GM23338 (cell line): ENCODE measurements around the gene ASB15. TPM values are rescaled to one million over a fixed set of nuclear protein-coding genes. Genes with fewer than 3 reads are reported as not detected.

Experiments used
- ATAC-seq: fragments of 200-7000 bp; cut with Tn5 transposase; 3 replicates; pipeline ENCODE4 v1.9.1; 2020
- DNase-seq: peaks from one replicate; pipeline ENCODE4 v3.0.0-alpha.2; 2015; ENCODE audit warnings: low spot score
- H2AFZ ChIP-seq: fragments of 200-600 bp; sonication (generic); 2 replicates; pipeline ENCODE4 v1.8.0; 2016; ENCODE audit warnings: antibody characterized with exemption, mild to moderate bottlenecking, moderate library complexity
- H3F3A ChIP-seq: fragments of 200-600 bp; sonication (generic); replicated peaks from 2 replicates; pipeline ENCODE4 v1.8.0; 2017; ENCODE audit warnings: antibody characterized with exemption, mixed run types, low read depth
- H3K27ac ChIP-seq: fragments of 200-600 bp; sonication (generic); 2 replicates; pipeline ENCODE4 v1.6.1; 2016; ENCODE audit warnings: low read depth
- H3K27me3 ChIP-seq: fragments of 200-600 bp; sonication (generic); 2 replicates; pipeline ENCODE4 v1.8.0; 2016; ENCODE audit warnings: mild to moderate bottlenecking, mixed run types, moderate library complexity; ENCODE audit not compliant: insufficient read depth
- H3K36me3 ChIP-seq: fragments of 200-600 bp; sonication (generic); 2 replicates; pipeline ENCODE4 v1.8.0; 2016; ENCODE audit warnings: mild to moderate bottlenecking; ENCODE audit not compliant: insufficient read depth
- H3K4me1 ChIP-seq: fragments of 200-600 bp; sonication (generic); 2 replicates; pipeline ENCODE4 v1.8.0; 2016; ENCODE audit warnings: mild to moderate bottlenecking, moderate library complexity; ENCODE audit not compliant: insufficient read depth
- H3K4me2 ChIP-seq: fragments of 200-600 bp; sonication (generic); 2 replicates; pipeline ENCODE4 v1.7.1; 2017; ENCODE audit warnings: mixed run types
- H3K4me3 ChIP-seq: fragments of 200-600 bp; sonication (generic); 2 replicates; pipeline ENCODE4 v1.6.1; 2016; ENCODE audit warnings: mixed run types
- H3K79me2 ChIP-seq: fragments of 200-600 bp; sonication (generic); replicated peaks from 2 replicates; pipeline ENCODE4 v1.8.0; 2017; ENCODE audit warnings: mild to moderate bottlenecking; ENCODE audit not compliant: insufficient read depth
- H3K9me2 ChIP-seq: fragments of 200-600 bp; sonication (generic); 2 replicates; pipeline ENCODE4 v1.8.0; 2017; ENCODE audit not compliant: insufficient read depth
- H4K20me1 ChIP-seq: fragments of 200-600 bp; sonication (generic); replicated peaks from 2 replicates; pipeline ENCODE4 v1.8.0; 2017; ENCODE audit warnings: mild to moderate bottlenecking; ENCODE audit not compliant: insufficient read depth
- H3K27ac Mint-ChIP-seq: 2 replicates; pipeline ENCODE4 v1.8.0; 2020; ENCODE audit warnings: inconsistent platforms, mild to moderate bottlenecking, moderate library complexity, mixed read lengths
- H3K27me3 Mint-ChIP-seq: 3 replicates; pipeline ENCODE4 v1.8.0; 2022; ENCODE audit warnings: low read depth, mild to moderate bottlenecking, moderate library complexity, mixed read lengths, inconsistent platforms; ENCODE audit not compliant: insufficient read depth, poor library complexity
- H3K36me3 Mint-ChIP-seq: 3 replicates; pipeline ENCODE4 v1.8.0; 2021; ENCODE audit warnings: low read depth, mild to moderate bottlenecking, inconsistent platforms, moderate library complexity, mixed read lengths
- H3K4me1 Mint-ChIP-seq: 3 replicates; pipeline ENCODE4 v1.8.0; 2020; ENCODE audit warnings: mild to moderate bottlenecking, inconsistent platforms, mixed read lengths
- H3K4me3 Mint-ChIP-seq: 3 replicates; pipeline ENCODE4 v1.8.0; 2021; ENCODE audit warnings: moderate library complexity, mild to moderate bottlenecking, inconsistent platforms, mixed read lengths
- H3K9me3 Mint-ChIP-seq: 3 replicates; pipeline ENCODE4 v1.8.0; 2020; ENCODE audit warnings: moderate library complexity, mild to moderate bottlenecking, inconsistent platforms, mixed read lengths
- EZH2 ChIP-seq: fragments of 200-600 bp; sonication (generic); IDR thresholded peaks from one replicate; pipeline ENCODE4 v1.8.0; 2017; ENCODE audit warnings: antibody characterized with exemption, mild to moderate bottlenecking, low read depth; ENCODE audit not compliant: unreplicated experiment
- EZH2phosphoT487 ChIP-seq: fragments of 200-600 bp; sonication (generic); IDR thresholded peaks from one replicate; pipeline ENCODE4 v1.8.1; 2018; ENCODE audit warnings: antibody characterized with exemption; ENCODE audit not compliant: unreplicated experiment
- JUNB ChIP-seq: IDR thresholded peaks from one replicate; pipeline ENCODE4 v1.6.1; 2016; ENCODE audit warnings: antibody characterized with exemption; ENCODE audit not compliant: unreplicated experiment
- NANOG ChIP-seq: IDR thresholded peaks from 2 replicates; pipeline ENCODE4 v1.6.1; 2016; ENCODE audit warnings: antibody characterized with exemption, borderline replicate concordance
- POLR2AphosphoS5 ChIP-seq: IDR thresholded peaks from 2 replicates; pipeline ENCODE4 v1.6.1; 2016; ENCODE audit warnings: antibody characterized with exemption, low read depth
- ZNF114 ChIP-seq: fragments of 250-450 bp; sonication (Bioruptor Pico); IDR thresholded peaks from 2 replicates; pipeline ENCODE4 v1.5.0; 2020; ENCODE audit warnings: mild to moderate bottlenecking, moderate library complexity
- ZNF331 ChIP-seq: fragments of 250-450 bp; sonication (Bioruptor Pico); IDR thresholded peaks from 2 replicates; pipeline ENCODE4 v1.5.0; 2020; ENCODE audit warnings: low read depth, mild to moderate bottlenecking, moderate library complexity
- polyA plus RNA-seq: library from polyadenylated mRNA; unstranded; fragments of >200 nt; fragmentation: Nextera tagmentation; extraction: Ambion mirVana; gene quantifications from 2 replicates; pipeline ENCODE4 v1.2.1, GENCODE V29; 2016
- total RNA-seq: library from RNA; depleted of rRNA; stranded (reverse); fragments of >200 nt; shearing (Covaris generic); gene quantifications from 2 replicates; pipeline ENCODE4 v1.2.3, GENCODE V29; 2014
- TF ChIP-seq, protein P1 (sequence below): fragments of 250-450 bp; sonication (Bioruptor Pico); IDR thresholded peaks from 2 replicates; pipeline ENCODE4 v1.5.0; 2020; ENCODE audit warnings: mild to moderate bottlenecking, moderate library complexity

ASB15 gene
- total and polyA plus RNA-seq, 2 experiments from 2014 or later, result not detected

DNA sequence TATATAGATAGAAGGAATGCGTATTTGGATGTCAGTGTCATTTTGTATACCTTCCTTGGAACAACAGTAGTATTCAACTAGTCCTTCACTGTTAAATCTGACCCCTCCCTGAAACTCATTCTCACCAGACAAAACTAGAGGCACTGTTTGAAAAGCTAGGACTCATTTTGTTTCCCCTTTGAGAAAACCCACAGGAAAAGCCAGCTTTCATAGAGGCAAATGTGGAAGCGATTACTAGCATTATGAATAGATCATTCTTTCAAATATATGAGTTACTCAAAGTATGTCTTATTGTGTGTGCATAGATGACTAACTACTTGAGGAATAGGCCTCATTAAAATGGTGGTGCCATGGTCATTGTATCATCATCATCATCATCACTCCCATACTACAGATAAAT lies 1.9 kb upstream of the ASB15 start (continued):
- TF ChIP-seq, protein P1, sequence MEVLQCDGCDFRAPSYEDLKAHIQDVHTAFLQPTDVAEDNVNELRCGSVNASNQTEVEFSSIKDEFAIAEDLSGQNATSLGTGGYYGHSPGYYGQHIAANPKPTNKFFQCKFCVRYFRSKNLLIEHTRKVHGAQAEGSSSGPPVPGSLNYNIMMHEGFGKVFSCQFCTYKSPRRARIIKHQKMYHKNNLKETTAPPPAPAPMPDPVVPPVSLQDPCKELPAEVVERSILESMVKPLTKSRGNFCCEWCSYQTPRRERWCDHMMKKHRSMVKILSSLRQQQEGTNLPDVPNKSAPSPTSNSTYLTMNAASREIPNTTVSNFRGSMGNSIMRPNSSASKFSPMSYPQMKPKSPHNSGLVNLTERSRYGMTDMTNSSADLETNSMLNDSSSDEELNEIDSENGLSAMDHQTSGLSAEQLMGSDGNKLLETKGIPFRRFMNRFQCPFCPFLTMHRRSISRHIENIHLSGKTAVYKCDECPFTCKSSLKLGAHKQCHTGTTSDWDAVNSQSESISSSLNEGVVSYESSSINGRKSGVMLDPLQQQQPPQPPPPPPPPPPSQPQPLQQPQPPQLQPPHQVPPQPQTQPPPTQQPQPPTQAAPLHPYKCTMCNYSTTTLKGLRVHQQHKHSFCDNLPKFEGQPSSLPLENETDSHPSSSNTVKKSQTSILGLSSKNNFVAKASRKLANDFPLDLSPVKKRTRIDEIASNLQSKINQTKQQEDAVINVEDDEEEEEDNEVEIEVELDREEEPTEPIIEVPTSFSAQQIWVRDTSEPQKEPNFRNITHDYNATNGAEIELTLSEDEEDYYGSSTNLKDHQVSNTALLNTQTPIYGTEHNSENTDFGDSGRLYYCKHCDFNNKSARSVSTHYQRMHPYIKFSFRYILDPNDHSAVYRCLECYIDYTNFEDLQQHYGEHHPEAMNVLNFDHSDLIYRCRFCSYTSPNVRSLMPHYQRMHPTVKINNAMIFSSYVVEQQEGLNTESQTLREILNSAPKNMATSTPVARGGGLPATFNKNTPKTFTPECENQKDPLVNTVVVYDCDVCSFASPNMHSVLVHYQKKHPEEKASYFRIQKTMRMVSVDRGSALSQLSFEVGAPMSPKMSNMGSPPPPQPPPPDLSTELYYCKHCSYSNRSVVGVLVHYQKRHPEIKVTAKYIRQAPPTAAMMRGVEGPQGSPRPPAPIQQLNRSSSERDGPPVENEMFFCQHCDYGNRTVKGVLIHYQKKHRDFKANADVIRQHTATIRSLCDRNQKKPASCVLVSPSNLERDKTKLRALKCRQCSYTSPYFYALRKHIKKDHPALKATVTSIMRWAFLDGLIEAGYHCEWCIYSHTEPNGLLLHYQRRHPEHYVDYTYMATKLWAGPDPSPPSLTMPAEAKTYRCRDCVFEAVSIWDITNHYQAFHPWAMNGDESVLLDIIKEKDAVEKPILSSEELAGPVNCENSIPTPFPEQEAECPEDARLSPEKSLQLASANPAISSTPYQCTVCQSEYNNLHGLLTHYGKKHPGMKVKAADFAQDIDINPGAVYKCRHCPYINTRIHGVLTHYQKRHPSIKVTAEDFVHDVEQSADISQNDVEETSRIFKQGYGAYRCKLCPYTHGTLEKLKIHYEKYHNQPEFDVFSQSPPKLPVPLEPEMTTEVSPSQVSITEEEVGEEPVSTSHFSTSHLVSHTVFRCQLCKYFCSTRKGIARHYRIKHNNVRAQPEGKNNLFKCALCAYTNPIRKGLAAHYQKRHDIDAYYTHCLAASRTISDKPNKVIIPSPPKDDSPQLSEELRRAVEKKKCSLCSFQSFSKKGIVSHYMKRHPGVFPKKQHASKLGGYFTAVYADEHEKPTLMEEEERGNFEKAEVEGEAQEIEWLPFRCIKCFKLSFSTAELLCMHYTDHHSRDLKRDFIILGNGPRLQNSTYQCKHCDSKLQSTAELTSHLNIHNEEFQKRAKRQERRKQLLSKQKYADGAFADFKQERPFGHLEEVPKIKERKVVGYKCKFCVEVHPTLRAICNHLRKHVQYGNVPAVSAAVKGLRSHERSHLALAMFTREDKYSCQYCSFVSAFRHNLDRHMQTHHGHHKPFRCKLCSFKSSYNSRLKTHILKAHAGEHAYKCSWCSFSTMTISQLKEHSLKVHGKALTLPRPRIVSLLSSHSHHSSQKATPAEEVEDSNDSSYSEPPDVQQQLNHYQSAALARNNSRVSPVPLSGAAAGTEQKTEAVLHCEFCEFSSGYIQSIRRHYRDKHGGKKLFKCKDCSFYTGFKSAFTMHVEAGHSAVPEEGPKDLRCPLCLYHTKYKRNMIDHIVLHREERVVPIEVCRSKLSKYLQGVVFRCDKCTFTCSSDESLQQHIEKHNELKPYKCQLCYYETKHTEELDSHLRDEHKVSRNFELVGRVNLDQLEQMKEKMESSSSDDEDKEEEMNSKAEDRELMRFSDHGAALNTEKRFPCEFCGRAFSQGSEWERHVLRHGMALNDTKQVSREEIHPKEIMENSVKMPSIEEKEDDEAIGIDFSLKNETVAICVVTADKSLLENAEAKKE (CRISPR knock-in tag), result no peak
- TF ChIP-seq ZNF114 (no peak), POLR2AphosphoS5 (no peak)

DNA sequence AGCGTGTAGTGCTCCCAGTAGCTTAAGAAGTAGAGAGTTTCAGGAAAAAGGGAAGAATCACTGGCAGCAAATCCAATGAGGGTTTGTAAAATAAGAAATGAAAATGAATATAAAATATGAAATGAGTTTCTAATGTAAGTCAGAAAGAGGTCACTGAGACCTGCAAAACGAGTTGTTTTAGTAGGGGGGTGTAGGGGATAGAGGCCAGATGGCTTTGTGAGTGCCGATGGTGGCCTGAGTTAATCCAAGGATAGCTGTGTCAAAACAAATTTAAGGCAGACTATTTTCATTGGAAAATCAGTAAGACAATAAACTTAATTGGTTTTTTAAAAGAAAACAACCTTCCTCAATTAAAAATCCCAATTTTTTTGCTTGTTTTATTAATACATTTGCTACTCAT lies 745 bp upstream of the ASB15 start:
- no peak overlapping the region for H3K27ac ChIP-seq
- no peak overlapping the region for H2AFZ ChIP-seq
- no peak overlapping the region for H3K4me2 ChIP-seq
- TF ChIP-seq JUNB (no peak), NANOG (no peak), ZNF331 (no peak), EZH2phosphoT487 (no peak), EZH2 (no peak)
- TF ChIP-seq, protein P1 (CRISPR knock-in tag), result no peak

More for the DNA sequence above, 745 bp upstream of the ASB15 start:
- Mint-ChIP-seq H3K9me3 (no peaks in the 10 kb centered on the region), H3K27ac (no peak overlapping the region; the same call in 1 of the 2 replicates), H3K4me3 (no peak overlapping the region), H3K4me1 (peaks cover 6% of the 10 kb centered on the region; the same call in 1 of the 3 replicates), H3K36me3 (no peaks in the 10 kb centered on the region), H3K27me3 (no peaks in the 10 kb centered on the region)
- ATAC-seq (no peak), DNase-seq (no peak)
- Histone ChIP-seq H4K20me1 (no peaks in the 10 kb centered on the region), H3K4me1 (no peaks in the 10 kb centered on the region), H3F3A (no peaks in the 10 kb centered on the region), H3K36me3 (no peaks in the 10 kb centered on the region), H3K9me2 (no peaks in the 10 kb centered on the region), H3K27me3 (no peaks in the 10 kb centered on the region), H3K79me2 (no peaks in the 10 kb centered on the region), H3K4me3 (no peak overlapping the region)
